ENCODE results near the gene GAREM1.

Gene GAREM1

DNA sequence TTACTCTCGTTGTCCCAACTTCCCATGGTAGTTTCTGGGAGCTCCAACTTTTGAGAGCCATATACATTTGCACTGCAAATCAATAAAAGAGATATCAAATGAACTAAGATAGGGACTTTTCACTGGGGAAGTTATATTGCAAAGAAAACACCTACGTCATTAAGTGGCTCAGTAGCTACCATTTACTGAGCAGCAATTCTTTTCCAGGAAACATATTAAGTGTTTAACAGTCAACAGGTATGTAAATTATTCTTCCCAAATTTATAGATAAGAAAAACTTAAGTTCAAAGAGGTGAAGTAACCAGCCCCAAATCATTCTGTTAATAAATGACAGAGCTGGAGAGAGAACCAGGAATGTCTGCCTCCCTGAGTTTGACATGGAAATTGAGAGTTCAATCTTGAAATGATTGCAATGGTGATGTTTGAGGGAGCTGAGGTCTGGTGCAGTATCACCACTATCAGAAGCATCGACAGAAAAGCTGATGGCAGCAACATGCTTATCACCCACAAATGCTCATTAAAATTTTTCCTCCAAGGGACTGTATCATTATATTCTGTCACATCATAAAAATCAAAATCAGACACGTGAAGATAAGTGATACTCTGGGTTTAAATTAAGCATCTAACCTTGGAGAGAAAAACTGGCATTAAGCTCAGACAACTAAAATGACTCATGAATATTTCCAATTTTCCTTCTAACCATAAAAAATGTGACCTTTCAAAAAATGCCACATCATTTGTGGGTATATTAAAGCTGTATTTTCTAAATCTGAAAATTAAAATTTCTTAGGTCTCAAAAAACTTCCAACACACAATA, 43.4 kb downstream of the GAREM1 start:
- no peak for DNase-seq

DNA sequence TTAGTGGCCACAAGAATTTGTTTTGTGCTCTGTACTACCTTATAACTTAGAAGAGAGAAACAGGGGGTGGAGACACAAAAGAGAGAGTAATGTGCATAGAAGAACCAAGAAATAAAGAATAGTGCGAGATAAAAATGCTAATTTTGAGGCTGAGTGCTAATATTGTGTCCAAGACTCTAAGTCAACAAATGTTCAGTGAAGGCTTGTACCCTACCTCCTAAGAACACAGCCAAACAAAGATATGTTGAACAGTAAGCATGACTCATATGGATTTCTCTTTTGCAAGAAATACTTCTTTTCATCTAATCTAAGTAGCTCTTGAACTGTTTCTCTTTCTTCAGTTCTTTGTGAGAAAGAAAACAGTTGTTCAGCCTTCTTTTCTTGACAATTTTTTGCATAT, 45.2 kb downstream of the GAREM1 start:
- DNase-seq = no peak

DNA sequence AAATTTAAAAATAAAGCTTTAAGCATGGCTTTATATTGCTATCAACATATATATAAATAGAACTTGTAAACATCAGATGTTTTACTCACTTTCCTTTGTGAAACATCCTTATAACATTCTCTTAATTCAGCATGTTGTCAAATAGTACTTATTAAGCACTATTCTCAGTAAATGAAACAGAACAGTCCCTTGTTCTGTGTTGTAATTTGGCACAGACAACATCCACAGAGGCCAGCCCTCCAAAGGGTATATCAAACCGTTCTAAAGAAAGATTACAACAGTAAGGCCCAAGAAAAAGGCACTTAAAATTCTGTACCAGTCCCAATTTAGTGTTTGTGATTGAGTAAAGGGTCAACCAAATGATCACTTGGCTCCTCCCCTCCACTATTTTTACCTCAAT, 46.0 kb downstream of the GAREM1 start:
- DNase-seq = no peak

DNA sequence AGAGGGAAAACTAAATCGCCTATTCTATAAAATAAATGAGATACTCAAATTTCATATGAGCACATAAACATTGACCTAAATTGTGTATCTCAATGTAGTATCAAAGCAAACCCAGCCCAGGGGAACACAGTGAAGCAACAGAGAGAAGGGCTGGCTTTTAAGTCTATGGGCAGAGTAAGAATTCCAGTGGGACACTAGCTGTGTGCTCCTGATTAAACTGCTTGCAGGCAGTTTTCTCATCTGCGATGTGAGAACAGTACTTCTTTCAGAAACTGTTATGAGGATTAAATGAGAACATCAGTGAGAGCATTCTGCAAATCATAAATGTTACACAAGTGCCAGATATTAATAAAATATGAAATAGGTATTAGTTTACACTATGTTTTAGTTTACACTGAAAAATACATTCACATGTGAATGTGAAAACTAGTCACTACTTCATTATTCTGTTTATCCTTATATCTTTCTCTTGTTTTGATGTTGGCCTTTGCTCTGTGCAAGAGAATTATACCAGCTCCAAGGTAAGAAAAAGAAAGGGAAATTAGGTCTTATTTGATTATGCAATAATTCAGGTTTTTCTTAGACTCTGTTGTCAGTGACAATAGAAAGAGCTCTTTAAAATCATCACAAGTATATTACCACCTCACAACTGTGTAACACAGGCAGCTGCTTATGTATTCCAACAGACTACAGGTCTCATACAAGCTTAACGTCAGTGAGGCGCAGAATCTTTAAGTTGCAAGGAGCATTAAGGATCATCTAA, 47.5 kb downstream of the GAREM1 start:
- DNase-seq = no peak

DNA sequence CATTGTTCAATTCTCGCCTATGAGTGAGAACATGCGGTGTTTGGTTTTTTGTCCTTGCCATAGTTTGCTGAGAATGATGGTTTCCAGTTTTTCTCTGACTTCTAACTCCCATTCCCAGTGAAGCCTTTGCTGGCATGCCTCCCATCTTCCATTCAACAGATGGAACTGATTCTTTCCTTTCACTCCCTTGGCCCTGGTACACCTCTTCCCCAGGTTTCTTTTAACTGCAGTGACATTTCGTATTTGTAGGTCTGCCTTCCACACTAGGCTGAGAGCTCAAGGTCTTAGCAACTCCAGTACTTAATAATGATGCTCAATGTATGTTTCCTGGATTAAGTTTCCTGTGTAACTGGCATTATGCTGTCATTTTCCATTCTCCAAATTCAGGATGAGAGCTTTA, 48.5 kb downstream of the GAREM1 start:
- DNase-seq = no peak

DNA sequence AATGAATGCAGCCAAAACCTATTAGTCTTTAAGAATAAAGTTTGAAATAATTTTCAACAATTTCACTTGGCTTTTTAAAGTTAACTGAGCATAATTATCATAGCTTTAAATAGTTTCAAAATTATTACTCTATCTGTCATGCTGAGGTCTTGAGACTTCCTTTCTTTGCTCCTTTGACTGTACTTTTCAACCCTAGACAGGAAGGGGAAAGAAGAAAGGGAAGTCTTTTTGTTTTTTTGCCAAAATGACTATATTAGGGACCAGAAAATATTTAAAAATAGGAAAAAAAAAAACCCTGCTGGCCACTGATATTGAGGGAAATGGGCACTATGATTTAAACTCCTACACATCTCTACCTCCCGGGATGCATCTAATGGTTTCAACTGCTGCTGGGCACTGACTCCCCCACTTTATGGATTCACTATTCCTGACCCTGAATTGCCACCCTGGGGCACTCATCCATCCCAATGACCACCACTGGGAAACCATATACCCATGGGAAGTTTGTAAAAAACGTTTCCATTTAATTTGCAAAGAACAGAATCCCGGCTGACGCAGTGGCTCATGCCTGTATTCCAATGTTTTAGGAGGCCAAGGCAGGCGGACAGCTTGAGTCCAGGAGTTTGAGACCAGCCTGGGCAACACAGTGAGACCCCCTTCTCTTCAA, 50.5 kb downstream of the GAREM1 start:
- no peak for DNase-seq

DNA sequence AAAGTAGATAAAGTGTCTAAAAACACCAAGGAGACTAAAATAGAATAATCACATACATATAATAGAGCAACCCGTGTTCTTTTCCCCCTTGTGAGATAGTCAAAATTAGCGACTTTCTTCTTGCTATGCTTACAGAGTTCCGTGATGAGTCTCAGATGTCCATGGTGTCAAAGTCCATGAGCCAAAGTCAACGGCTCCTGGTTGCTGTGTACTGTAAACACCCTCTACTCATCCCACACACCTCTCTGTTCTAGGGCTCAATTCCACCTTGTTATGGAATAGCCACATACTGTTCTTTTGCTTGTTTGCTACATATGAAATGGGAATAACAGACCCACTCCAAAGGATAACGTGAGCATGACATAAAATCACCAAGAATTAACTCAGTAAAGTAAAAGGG, 52.5 kb downstream of the GAREM1 start:
- no peak for DNase-seq

DNA sequence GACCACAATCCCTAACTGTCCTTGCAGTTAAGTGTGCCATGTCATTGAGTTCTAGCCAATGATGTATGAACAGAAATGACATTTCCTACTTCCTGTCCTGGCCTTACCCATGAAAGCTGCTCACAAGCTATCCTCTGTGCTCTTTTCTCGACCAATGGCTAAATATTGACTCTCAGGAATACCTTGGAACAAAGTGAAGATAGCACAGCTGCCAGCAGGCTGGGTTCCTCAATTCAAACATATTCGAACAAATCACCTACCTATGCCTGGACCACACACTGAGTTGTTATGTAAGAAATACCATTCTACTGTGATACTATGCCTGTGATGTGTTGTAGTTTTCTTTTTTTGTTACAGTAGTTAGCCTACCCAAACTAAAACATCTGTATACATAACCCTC, 65.1 kb downstream of the GAREM1 start:
- no peak for DNase-seq

DNA sequence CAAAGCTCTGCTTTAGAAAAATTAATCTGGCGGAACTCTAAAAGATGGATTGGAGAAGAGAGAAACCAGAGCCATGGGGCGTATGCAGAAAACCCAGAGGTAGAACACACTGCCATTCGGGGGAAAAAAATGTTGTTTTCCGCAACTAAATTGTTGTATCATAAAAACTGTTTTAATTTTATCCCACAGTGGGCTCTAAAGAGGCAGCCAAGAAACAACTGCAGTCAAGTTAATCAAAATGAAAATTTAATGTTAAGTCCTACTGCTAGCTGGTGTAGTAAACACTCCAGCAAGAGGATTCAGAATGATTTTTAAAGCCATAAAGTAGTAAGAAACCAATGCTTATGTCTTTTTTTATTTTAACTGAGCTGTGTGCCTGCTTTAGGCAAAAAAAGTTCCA, 69.1 kb downstream of the GAREM1 start:
- no peak for DNase-seq

DNA sequence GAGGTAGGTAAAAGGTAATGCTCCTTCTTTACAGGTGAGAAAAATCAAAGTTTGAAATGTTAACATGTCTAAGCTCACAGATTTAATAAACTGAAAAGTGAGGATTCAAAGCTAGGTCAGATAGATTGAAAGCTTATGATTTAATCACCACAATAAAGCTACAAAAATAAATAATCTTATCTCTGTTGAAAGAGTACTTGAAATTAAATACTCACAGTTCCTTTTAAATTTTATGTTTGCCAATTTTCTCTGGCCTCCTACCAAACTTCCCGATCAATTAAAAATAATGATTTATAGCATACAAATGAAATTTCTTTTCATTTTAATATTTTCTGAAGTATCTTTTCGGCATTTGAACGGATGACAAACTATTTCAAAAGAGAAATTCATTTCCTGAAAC, 77.3 kb downstream of the GAREM1 start:
- no peak for DNase-seq

DNA sequence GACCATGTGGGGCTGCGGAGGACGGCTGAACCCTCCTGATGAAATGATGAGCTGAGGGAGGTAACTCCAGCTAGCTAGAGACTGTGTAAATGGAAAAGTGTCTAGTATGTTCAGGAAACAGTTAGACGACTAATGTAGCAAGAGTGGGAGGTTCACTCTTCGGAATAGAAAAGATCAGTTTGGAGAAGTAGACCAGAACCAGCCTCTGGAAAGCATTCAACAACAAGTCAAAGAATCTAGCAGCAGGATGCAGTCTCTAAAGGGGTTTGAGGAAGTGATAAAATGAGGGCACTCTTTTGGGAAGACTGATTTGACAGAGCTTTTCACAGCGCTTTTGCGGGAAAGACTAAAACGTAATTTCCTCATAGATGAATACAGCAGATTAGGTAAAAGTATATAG, 79.6 kb downstream of the GAREM1 start:
- DNase-seq = no peak

DNA sequence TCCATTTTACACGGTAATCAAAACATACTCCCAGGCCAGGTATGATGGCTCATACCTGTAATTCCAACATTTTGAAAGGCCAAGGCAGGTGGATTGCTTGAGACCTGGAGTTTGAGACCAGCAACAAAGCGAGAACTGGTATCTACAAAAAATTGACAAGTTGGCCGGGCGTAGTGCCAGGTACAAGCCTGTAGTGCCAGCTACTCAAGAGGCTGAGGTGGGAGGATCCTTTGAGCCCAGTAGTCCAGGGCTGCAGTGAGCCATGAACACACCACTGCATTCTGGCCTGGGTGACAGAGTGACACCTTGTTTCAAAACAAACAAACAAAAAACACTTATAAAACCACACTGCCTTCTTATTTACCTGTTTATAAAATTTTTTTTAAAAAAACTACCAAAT, 80.8 kb downstream of the GAREM1 start:
- no peak for DNase-seq

DNA sequence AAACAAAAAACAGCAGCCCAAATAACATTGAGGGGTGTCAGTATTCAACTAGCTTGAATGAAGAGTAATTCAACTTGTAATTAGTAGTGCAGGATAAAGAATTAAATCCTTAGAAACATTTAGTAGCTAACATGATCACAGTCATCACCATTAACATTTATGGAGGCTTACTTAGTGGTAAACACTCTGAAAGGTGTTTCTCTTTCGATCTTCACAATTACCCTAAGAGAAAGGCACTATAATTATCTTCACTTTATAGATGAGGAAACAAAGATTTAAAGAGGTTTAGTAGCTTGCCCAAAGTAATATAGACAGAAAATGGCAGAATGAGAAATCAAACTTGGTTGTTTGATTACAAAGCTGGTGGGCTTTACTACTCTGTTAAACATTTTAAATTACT, 81.5 kb downstream of the GAREM1 start:
- DNase-seq = no peak

DNA sequence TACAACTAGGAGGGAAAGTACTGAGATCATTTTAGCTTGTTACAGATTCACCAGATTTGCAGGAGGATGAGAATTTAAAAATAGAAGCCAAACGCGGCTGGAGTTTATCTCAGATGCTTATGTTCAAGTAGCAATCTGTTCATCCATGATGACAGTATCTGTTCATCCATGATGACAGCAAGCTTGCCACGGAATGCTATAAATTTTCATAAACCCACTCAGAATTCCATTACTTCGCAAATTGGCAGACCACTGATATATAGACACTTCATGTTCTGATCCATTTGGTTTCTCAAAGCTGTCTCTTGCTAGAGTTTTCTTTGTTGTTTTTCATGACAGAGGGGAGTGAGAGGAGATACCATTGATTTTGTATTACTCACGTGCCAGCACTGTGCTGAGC, 84.2 kb downstream of the GAREM1 start:
- no peak for DNase-seq

DNA sequence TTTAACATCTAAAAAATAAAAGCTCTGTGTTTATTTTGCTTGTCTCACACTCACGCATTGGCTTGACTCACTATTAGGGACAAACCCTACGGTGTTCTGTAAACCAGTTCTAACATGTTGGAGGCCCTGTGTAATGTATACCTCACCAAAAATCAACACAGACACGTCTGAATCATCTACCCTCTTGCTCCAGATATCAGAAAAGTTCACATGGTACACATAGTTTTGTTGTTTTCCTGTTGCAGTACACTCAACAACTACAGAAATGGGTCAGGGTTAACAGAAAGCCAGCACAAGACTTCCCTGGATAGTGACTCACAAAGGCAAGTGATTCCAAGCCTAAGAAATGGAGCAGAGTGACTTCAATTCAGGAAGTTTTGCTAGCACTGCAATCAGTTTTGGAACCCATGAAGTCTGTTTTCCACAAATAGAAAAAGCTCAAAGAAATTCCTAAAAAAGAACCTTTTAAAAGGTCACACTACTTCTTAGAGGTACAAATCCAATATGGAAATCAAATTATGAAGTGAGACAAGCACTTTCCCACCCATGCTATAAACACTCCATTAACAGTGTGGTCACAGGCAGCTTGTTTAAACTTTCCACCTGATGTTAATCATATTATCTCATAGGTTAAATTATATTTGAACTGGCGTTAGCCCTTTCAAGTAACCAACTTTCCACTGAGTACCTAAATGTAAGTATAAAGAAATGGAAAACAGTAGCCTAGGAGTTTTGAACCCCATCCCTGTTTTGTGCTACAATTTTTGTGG, 87.4 kb downstream of the GAREM1 start:
- no peak for DNase-seq

DNA sequence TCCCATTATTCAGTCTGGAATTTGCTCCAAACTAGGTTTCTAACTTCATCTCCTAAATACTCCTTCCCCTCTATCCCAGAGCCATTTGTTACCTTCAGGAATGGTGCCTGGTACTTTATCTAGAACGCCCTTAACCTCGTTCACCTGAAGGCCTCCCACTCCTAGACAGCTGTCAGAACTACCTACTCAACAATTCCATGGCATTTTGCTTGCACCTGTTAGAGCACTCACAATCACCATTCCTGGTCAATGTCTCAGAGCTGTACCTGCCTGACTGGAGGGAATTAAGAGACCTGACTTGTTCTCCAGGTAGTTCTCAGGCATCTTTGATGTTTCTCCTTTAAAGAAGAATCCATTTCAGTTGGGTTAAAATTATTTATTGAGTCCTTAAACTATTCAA, 88.9 kb downstream of the GAREM1 start:
- no peak for DNase-seq

DNA sequence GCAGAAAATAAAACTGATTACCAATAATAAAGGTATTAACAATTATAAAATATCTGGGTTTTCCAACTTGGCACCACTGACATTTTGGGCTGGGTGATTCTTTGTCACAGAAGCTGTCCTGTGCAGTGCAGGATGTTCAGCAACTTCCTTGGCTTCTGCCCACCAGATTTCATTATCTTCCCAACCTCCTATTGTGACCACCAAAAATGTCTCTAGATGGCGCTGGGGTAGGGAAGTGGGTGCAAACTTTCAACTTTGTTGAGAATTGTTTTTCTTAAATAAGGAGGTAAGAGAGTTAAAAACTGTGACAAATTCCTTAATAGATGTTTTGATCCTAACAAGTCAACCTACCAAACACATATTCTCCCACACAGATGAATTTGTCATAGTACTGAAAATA, 90.1 kb downstream of the GAREM1 start:
- DNase-seq = no peak

DNA sequence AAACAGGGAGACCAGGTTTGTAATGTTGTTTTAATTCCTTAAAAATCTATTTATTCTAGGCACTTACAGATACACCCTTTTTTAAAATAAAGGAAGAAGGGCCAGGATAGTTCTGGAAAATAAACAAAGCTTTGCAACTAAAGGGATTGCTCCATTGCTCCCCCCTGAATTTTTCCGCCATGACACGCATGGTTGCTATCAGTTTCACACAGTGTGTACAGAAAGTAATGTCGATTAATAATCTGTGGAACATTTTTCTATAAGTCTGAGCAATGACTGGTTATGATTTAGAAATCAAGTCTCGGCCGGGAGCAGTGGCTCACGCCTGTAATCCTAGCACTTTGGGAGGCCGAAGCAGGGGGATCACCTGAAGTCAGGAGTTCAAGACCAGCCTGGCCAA, 90.8 kb downstream of the GAREM1 start:
- no peak for DNase-seq

DNA sequence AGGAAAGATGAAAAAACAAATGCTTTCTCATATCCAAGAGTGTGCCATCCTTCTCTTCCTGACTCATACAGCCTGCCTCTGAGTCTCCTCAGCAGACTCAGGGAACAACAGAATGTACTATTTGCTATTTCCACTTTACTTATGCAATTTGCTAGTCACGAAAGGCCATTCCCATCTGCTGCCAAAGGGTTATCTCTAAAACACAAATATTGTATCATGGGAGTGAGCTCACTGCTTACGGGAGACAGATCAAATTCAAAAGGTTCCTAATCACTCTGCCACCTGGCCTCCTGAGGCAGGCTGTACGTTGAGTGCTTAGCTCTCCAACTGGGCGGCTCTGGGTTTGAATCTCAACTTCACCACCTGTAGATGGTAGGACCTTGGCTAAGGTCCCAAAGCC, 92.0 kb downstream of the GAREM1 start:
- DNase-seq = no peak

DNA sequence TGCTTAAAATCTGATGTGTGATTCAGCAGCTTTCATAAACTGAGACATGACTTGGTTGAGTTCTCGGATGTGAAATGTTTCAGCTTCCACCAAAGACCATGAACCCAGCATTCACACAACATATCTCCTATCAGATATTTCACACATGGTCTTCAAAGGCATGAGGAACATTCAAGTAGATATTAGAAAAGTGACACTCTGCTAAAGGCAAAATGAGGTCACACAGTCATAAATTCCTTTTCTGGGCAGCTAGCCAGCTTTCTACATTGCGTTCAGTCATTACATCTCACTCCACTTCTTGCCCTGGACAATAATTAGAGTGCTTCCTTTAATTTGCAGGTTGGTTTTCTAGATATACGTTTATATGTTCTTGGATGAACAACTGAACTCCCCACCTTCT, 96.7 kb downstream of the GAREM1 start:
- DNase-seq = no peak

DNA sequence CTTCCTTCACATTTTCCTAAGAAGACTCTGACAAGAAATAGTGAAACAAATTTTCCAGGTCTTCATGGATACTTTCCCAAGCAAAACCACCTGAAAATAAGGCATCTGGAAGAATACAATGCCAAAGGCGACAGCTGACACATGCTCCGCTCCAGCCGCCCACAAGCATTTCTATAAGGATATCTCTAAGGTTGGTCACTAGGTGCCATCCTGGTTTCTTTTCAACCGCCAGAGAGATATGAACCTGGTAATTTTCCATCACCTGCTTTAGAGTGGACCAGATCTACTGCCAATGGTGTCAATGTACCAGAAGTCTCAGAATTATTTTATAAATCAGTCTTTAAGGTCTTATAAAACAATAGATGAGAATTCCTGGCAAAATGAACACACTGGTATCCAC, 97.2 kb downstream of the GAREM1 start:
- no peak for DNase-seq

DNA sequence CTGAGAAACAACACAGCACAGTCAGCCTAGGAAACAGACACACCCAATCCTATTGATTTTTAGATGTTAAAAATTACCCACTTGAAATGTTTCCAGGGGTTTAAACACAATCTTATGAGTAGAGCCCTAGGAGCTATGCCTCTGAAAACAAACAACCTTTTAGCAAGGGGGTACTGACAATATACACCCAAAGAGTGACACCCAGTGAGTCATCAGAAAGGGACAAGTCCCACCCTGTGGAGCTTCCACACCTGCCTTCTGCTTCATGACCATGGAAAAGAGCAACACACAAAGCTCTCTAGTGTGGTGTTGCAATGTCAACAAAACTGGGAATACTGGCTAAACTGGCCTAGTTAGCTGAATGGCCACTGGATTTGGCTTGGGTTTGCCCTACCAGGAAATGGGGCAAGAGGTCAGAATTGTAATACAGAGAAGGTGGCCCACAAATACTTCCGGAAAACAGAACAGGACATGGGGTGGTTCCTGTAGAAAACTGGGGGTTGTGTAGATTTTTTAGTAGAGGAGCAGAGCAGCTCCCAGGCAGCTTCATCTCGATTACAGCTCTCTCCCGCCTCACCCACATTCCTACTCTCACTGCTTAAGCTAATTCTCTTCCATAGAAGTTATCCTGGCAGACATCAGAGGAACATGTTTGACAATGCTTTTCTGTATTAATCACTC, 98.2 kb downstream of the GAREM1 start:
- no peak for DNase-seq

Data from right kidney (tissue), 1 donor.